ENCODE measurements around the gene ZSCAN16.

DNA sequence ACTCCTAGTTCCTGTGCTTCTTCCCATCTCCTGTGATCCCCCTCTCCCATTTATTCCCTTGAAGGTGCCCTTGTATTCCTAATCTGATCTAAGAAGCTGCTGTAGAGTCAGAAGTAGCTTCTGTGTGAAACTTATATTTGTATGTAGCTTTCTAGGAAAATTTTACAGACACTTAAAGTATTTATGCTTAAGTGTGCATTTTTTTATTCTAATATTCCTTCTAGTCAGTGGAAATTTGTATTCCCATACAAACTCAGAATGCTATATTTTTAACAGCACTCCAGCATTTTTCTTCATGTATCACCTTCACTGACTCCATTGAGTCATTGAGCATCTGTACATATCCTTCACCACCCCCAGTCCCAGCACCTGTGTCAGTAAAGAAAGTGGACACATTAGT lies 29.9 kb downstream of the ZSCAN16 start:
- TF ChIP-seq EZH2 (IDR thresholded peaks at IDR 0.05; ENCODE audit: insufficient read depth, poor library complexity, severe bottlenecking) = no peak
- no peak for TF ChIP-seq EZH2phosphoT487 (IDR thresholded peaks at IDR 0.05; ENCODE audit: insufficient read depth, low read depth)

All from GM23248 (cell line).